Measurements from ENCODE around the gene APOBEC3H. TPM values are rescaled to one million over a fixed set of nuclear protein-coding genes. Genes with fewer than 3 reads are reported as not detected.

The APOBEC3H gene
- total RNA-seq, result not detected

DNA sequence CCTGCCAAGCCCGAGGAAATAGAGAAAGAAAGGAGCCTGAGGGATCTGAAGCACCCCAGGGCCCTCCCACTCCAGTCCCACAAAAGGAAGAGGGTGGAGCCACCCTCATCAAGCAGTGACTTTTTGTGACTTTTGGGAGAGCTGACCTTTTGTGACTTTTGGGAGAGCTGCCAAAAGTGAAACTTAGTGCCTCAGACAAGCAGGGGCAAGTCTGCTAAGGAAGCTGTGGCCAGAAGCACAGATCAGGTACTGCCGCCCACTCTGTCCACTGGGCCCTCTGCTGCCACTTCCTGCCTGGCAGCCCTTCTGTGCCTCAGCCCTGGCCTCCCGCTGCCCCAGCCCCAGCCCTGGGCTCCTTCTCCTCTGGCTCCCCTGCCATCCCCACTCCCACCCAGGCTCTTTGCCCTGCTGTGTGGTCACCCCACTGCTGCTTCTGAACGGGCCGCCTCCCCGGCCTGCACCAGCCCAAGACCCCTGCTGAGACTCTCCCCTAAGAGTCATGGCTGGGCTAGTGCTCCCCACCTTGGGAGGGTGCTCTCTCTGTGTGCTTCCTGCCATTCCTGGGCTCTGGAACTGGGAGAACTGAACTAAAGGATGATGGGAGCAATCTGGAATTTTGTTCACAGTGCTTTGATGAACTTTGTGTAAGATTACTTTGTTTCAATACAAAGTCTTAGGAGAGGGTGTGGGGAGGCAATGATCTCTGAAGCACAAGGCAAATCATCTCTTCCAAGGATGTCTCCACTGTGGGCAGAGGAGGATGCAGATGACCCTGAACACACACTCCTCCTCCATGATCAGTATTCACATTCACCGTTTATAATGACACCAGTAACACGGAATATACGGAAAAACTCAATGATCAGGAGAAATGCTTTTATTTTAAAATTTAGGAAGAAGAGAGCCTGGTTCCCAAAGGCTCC lies at the start of gene APOBEC3H:
Gene APOBEC3H, plus strand, starts transcription at position 147 of the 923 bp plus-strand sequence. CDS start 3,035 bp downstream, outside the sequence.

DNA sequence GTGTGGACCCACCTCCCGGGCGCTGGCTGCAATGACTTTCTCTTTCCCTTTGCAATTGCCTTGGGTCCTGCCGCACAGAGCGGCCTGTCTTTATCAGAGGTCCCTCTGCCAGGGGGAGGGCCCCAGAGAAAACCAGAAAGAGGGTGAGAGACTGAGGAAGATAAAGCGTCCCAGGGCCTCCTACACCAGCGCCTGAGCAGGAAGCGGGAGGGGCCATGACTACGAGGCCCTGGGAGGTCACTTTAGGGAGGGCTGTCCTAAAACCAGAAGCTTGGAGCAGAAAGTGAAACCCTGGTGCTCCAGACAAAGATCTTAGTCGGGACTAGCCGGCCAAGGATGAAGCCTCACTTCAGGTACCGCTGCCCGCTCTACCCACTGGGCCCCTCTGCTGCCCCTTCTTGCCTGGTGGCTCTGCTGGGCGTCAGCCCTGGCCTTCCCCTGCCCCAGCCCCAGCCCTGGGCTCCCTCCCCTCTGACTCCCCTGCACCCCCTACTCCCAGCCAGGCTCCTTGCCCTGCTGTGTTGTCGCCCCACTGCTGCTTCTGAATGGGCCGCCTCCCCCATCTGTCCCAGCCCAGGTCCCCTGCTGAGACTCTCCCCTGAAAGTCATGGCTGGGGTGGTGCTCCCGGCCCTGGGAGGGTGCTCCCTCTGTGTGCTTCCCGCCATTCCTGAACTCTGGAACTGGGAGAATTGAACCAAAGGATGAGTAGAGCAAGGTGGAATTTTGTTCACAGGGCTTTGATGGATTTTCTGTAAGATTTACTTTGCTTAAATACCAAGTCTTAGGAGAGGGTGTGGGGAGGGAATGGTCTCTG lies 19.8 kb upstream of the APOBEC3H start, which contains the start of gene APOBEC3G:
Gene APOBEC3G, plus strand, starts transcription at position 250 of the 815 bp plus-strand sequence. Its CDS starts 87 bp downstream, at position 337.

DNA sequence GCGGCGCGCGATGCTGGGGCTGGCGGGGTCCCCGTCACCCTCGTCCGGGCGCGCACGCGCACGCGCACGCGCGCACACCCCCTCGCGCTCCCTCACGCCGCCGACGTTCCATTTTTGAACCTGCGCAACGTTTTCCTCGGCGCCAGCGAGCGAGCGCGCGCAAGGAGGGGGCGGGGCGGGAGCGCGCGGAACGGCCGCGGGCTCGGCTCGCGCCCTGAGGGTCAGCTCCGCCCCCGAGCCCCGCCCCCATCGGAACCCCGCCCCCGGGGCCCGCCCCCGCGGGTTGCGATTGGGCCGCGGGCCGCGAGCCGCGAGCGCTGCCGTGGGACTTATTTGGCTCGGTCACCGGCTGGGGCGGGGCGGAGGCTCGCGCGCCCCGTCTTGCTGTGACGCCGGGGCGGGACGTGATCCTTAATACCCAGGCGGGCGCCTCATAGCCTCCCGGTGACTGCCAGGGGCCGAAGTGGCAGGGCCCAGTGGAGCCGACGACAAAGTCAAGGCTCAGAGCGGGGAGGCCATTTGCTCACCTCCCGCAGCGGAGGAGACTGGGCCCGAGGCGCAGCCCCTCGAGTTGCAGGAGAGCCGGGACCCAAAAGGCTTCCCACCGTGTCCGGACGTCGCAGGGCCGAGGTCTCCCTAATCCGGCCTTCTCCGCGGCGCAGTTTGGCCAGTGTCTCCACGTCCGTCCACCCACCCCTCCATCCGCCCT lies 55.6 kb downstream of the APOBEC3H start, which contains the start of gene CBX7:
Gene CBX7, minus strand, starts transcription at position 170 of the 709 bp plus-strand sequence. CDS start 236 bp downstream, outside the sequence.

Small RNAs within 50 kb of the gene (small RNA-seq; reads per million reads assigned to genes)
- gene AL022318.2 (not detected), gene COX5BP7 (not detected)

Other genes with a start within 250 kb of the APOBEC3H start
- 65.3 TPM for gene CBX6, start 225.0 kb upstream of the APOBEC3H start, total RNA-seq
- gene APOBEC3A, start 139.6 kb upstream of the APOBEC3H start, total RNA-seq, result not detected
- not detected for gene APOBEC3B, start 114.9 kb upstream of the APOBEC3H start, total RNA-seq
- 0.92 TPM for gene APOBEC3C, start 83.0 kb upstream of the APOBEC3H start, total RNA-seq
- gene APOBEC3D, start 76.1 kb upstream of the APOBEC3H start, total RNA-seq, result not detected
- gene APOBEC3F, start 56.4 kb upstream of the APOBEC3H start, total RNA-seq, result 1.2 TPM
- gene APOBEC3G, start 20.0 kb upstream of the APOBEC3H start, total RNA-seq, result 1.6 TPM
- gene CBX7, start 55.4 kb downstream of the APOBEC3H start, total RNA-seq, result 9.0 TPM
- 11.3 TPM for gene PDGFB, start 147.7 kb downstream of the APOBEC3H start, total RNA-seq
- gene RPL3, start 222.4 kb downstream of the APOBEC3H start, total RNA-seq, result 1,691 TPM

All from diencephalon (tissue), 1 donor.